Activated T-cell treated with anti-CD3 and anti-CD28 coated beads for 4 hours (primary cell): ENCODE measurements around the gene AMZ1.
"Not testable (repeated sequence)": the region's sequence is repeated elsewhere in the genome, so short reads cannot be mapped to it uniquely, and the experiment has no call there.

Experiments
- DNase-seq: peaks from one replicate; pipeline ENCODE4 v3.0.0-alpha.2; 2020

Gene AMZ1

DNA sequence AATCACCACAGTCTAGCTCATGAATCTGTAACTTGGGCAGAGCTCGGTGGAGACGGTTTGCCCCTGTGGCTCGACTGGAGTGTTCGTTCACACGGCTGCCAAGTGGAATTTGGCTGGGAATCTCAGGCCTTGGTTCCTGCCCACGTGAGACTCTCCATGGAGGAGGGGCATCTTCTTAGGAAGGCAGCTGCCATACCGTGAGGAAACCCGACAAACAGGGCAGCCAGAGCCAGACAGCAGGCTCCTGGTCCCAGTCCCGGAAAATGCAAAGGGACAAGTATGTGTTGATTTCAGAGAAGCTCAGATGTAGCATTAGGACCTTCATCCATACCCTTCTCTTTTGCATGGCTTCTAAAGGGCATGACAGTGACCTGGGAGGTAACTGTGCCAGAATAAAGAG, 26.6 kb downstream of the AMZ1 start:
- DNase-seq, result no peak

DNA sequence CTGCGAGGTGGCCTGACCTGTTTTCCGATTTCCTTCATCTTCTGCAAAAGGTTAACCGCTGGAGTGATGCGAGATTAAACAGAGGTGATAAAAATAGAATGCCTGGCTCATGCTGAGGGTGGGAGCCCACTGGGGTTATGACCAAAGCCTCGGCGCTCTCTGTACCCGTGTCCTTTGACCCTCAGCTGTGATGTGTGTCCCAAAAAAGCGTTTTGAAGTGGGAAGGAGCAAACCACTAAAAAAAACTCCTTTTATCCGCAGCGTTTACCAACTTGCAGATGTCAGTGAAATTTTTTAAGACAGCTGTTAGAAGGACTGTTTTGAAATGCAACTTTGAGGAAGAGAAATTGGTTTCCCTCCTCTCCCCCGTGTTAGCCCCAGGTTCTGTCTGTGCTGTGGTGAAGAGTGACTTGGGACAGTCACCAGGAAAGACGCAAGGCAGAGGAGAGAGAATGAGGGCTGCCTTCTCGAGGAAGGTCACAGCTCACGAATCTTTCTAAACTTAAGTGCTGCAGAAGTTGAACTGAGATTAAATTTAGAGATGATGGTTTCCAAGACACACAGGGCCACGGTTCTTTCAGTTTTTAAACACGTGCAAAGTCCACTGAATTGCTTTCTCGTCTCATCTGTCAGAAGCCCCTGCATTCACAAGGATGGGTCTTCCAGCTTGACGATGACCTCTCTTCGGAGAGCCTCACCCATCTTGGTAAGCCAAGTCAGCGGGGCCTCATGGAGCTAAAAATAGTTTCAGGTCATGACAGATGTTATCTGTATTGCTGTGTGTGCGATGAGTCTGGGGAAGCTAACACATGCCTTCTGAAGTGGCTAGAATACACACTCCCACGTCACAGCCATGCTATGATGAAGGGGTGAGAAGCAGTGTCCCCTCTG, 27.6 kb downstream of the AMZ1 start:
- peak; percentile 42 for DNase-seq

DNA sequence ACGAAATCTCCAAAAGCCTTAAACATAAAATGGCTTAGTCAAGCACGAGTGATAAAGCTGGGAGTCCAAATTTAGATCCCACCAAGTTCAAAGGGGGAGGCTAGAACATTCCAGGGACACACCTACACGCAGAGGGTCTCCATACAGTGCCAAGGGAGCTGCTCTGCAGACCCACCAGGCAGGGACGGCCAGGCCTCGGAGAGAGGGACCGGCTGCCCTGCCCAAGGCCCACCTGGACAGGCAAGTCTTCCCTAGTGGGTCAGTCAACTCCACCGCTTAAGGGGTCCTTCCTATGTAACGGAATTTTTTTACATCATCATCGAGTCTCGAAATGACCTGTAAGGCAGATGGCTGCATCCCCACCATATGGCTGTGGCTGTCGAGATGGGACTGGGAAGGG, 28.5 kb downstream of the AMZ1 start:
- DNase-seq, result no peak

DNA sequence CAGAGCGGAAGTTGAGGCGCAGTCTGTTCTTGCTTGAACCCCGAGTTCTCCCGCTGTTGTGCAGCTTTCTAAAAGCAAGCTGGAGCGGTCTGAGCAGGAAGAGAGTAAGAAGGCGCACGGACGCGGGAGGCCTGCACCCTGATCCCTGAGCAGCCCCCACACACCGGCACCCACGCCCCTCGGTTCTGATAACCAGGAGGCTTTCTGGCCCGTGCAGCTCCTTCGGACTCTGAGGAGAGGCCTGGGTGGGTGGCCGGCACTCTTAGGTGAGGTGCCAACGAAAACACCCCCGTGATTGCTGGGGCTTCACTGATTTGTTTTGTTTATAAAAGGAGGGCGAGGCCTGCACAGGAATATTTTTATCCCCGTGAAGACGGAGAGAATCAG, 28.9 kb downstream of the AMZ1 start:
- no peak for DNase-seq

DNA sequence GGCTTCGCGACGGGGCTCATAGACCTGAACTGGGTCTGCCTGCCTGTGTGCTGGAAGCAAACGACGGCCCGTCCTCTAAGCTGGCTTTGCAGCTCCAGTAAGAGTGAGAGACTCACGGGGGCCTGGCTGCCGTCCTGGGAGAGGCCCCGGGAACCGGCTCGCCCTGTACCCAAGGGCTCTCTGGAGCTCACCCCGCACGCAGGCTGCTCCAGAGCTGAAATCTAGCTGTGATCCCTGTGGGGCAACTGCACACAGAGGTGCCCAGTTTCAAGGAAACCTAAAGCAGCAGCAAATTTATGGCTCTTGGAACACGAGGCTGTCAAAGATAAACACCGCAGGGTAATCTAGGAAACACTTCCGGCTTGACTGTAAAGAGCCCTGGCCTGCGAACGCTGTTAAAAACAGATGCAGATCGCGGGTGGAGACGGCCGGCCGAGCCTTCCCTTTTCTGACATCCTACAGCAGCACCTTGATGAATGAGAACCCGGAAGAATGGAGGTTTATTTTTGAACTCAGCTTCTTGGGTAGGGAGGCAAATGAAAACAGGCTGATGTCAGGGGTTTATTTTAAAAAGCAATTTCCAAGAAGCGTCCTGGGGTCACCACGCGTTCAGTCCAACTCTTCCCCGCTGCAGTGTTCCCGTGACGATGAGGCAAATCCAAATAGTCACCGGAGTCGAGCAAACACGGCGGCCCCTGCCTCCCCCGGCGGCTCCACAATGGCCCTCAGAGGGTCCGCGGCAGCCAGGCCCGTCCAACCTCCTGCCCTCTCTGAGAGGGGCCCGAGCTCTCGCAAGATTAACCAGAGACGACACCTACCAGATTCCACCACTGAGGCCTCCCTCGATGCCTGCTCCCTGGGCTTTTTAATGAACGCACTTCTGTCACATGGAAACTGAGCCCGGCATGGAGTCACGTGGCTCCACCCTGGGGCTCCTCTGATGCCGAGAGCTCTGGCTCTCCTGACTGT, 29.6 kb downstream of the AMZ1 start:
- no peak for DNase-seq

DNA sequence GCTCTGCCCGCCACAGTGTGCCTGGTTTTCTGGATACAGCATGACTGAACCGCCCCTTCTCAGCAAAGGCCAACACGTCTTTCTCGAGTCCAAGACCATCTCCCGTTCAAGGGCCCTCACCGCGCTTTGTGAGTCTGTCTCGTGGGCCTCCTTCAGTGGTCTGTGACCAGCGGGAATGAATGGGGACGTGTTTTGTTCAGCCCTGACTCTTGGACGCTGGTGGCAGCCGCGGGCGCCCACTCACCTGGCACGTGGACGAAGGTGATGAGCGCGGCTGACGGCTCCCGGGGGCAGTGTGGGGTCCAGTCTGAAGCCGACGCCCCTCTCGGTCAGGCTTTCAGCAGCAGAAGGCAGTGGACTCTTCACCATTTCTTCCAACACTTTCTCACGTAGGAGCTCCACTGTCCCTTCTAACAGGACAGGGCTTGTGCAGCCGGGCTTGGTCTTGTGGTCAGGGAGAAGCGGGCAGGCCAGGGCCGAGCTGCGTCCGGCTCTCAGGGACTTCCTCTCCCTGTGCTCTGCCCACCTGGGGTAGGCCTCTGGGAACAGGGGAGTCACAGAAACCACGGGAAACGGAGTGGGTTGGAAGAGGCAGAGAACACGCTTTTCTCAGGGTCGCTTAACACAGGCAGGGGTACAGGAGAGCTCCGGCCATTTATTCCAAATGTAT, 30.4 kb downstream of the AMZ1 start:
- no peak for DNase-seq

DNA sequence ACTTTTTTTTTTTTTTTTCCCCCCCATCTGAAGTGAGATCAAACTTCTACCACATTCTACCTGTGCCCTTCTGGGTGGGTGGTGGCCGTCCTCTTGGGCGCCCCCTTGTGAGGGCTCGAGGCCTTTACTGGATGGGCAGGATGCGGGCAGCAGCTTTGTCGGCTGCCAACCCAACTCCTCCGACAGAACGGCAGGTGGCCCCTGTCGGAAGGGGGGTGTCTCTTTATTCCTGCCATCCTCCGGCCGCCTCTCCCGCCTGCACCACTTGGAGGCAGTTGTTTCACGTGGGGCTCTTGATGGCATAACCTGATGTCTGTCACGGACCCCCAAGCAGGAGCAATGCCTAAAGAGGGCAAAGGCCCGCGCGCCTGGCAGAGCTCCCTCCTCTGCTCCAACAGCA, 31.0 kb downstream of the AMZ1 start:
- DNase-seq, result peak; percentile 50

DNA sequence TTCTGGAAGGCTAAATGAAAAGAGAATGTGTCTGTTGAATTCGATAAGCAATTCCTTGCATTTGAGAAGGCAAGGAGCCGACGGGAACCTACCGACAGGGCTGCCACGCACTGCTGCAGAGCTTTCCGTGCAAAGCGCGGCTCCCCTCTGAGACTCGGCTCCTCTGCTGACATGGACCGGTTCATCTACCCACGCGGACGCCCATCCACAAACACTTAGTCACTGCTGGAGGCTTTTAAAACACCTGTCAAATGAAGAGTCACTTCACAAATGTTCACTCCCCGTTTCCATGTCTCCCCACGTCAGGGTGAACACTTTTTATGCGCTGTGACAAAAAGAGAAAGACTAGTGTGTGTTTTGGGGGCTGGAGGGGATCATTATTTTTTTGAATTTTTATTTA, 32.0 kb downstream of the AMZ1 start:
- DNase-seq, result no peak

DNA sequence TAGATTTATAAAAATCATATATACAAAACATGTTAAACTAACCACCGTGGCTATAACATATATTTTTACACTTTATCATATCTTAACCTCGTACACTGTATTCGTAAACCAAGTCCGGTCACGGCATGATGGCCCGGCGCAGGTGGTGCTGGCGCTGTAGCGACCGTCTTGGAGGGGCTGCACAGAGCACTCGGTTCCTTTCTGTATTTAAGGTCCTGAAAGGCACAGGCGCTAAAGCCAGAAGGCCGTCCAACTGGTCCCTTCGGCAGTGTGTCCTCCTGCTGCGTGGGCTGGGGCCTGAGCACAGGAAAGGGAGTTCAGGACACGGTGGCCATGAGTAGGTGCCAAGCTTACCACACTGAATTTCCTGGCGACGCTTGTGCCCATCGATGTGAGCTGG, 33.8 kb downstream of the AMZ1 start:
- DNase-seq, result no peak

DNA sequence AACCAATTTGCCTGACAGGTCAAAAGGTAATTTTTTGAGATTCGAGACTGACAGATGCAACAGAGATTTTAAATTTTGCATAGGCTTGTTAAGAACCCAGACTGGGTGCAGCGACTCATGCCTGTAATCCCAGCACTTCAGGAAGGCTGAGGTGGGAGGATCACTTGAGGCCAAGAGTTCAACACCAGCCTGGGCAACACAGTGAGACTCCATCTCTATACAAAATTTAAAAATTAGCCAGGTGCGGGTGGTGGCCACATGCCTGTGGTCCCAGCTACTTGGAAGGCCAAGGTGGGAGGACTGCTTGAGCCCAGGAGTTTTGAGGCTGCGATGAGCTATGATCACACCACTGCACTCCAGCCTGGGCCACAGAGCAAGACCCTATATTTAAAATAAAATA, 34.6 kb downstream of the AMZ1 start:
- DNase-seq, result no peak

DNA sequence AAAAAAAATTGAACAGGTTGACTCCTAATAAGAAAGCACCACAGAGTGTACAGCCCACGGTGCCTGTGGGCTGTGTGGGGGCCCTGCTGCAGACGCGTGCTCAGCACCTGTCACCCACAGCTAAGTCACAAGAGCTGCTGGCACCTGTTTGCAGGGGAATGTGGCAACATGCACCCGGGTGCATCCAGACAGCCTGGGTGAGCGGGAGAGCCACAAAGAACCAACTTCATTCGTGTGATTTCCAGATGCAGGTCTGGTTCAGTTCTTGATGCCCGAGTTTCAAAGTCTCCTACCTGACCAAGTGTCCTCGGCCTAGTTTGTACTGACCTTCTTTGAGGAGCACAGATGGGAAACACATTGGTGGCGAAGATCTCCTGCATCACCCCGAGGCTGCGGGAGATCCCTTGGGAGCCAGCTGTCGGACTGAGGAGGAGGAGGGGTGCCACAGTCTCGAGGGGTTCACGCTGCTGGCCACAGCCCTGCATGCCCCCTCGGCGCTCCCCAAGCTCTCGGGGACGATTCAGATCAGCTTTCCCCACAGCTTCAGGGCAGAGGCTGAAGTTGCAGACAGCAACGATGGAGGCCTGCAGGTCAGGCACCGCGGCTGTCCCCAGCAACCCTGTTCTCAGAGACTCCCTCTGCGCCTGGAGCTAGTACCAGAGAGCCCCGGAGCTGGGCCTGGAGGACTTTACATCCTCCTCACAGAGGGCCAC, 35.3 kb downstream of the AMZ1 start:
- DNase-seq, result no peak

DNA sequence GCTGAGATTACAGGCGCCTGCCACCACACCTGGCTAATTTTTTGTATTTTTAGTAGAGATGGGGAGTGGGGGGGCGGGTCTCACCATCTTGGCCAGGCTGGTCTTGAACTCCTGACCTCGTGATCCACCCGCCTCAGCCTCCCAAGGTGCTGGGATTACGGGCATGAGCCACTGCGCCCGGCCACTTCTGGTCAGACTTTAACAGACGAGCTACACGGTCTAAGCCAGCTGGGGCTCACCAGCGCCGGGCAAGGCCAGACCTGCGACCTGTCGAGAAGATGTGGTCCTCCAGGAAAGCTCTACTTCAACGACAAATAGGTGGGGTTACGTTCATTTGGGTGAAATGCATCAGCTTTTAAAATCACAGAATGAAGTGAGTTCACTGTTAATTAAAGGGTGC, 36.0 kb downstream of the AMZ1 start:
- DNase-seq, result not testable (repeated sequence)

DNA sequence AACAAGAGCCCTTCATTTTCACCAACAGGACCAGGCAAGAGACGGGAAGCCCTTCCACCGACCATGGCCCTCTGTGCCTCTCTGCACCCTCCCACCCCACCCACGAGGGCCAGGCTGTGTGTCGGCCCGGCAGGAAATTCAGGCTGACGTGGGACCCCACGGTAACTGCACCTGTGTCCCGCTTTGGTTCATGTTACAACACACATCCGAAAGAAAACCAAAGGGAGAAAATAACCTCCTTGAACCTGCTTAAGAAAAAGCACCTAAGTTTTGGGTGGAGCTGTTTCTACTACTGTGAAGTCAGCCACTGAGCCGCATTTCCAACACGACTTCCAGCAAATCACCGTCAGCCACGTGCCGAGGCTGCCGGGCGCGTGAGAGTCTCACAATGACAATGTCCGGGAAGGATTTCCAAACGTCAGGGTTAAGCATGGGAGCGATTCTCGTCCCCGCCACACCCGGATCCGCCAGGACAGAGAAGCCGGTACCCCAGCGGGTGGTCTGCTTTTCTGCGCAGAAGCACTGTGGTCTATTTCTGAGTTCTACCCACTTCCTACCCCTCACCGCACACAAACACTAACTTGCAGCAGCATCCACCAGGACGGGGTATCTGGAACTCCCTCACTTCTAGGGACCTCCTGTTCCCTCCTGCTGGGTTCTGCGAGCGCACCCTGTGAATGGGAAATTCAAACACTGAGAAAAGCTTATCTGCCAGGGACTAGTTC, 36.6 kb downstream of the AMZ1 start:
- no peak for DNase-seq

DNA sequence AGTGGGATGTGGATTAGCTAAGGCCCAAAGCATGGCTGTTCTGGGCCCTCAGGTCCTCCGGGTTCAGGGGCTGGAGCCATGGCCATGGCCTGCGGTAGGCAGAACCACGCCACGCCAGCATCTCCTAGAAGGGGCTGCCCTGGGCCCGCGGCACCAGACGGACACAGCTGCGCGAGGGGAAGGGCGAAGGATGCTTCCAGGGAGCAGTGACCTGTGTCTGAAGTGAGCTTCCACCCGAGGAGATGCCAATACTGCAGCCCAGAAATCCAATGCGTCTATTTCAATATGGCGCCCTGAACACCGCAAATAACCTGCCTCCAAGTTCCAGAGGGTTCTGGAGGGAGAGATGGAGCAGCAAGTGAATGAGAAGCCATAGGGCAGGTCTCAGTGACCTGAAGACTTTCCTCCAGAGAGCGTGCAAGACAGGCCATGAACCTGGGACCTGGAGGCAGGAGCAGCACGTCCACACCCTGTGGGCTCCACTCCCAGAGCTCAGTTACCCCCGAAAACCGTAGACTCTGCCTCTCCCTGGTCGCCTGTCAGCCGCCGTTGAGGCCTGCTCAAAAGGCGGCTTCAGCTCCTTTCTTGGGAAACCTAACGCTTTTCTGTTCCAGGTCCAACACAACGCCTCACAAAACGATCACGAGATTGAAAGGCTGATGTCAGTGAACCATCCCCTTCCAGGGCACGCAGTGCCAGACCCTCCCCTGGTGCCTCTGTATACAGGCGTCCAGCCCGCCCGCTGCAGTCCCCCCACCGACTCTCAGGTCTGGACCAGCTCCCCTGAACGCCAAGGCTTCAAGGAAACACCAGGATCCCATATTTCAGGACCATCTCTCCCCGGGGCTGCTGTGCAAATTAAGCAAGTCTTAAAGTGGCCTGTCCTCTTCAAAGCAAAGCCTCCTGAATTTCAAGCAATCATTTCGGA, 37.4 kb downstream of the AMZ1 start:
- no peak for DNase-seq

DNA sequence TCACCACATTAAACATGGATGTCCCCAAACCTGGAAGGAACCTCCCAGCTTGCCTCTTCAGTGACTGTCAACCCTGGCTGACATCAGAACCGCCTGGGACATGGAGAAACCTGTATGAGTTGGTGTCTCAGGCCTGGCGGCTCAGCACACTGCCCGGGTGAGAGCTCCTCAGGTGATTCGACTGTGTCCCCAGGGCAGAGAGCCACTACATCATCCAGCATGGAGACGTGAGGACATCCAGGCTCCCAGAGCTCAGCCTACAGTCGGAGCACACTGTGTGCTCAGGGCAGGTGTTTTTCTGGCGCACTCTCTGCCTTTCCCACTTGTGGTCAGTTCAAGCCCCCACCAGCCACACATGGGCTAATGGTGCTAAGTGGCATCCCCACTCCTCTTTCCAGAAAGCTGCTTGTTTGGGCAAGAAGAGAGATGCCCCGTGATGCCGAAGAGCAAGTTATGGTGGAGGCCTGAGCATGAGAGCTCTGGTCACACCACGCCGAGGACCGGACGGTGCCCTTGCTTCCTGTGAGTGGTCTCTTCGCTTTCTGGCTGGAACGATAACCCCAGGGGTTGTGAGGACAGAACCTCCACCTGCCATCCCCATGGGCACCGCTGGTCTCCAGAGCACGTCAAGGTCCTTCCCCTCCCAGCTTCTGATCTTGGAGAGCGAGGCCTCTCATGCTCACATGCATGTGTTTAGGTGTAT, 38.5 kb downstream of the AMZ1 start:
- DNase-seq, result no peak

DNA sequence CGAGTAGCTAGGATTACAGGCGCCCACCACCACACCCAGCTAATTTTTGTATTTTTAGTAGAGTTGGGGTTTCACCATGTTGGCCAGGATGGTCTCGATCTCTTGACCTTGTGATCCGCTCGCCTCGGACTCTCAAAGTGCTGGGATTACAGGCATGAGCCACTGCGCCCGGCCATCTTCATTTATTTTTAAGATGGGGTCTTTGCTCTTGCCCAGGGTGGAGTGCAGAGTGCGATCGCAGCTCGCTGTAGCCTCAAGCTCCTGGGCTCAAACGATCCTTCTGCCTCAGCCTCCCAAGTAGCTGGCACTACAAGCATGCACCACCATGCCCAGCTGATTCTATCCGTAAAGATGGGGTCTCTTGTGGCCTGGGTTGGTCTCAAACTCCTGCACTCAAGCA, 39.2 kb downstream of the AMZ1 start:
- DNase-seq, result not testable (repeated sequence)

DNA sequence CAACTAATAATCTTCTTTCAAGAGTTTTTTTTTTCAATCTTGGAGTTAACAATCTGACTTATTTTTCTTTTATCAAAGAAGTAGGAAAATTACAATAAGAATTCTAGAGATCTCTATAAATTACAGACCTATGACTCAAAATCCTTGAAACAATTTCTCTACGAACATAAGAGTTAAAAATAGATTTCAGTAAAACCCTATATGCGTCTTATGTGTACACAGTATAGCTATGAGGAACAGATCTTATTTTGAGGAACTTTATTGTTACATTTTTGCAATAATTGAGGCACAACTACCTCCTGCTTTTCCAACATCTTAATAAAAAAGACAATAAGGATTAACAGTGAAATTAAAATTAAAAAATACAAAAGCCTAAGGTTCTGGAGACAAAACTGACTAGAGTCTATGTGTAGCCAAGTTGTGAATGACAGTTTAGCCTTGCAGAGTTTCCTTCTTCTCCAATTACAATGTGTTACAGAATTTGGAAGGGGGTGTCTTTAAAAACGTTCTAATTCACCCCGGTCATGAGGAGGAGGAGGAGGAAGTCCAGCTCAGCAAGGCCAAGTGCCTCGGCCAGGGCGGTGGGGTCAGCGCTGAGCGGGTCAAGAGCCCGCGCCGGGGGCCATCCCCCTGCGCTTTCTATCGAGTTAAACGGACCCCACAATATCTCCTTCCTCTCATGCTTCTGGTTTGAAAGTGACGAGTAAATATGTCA, 40.5 kb downstream of the AMZ1 start:
- no peak for DNase-seq

DNA sequence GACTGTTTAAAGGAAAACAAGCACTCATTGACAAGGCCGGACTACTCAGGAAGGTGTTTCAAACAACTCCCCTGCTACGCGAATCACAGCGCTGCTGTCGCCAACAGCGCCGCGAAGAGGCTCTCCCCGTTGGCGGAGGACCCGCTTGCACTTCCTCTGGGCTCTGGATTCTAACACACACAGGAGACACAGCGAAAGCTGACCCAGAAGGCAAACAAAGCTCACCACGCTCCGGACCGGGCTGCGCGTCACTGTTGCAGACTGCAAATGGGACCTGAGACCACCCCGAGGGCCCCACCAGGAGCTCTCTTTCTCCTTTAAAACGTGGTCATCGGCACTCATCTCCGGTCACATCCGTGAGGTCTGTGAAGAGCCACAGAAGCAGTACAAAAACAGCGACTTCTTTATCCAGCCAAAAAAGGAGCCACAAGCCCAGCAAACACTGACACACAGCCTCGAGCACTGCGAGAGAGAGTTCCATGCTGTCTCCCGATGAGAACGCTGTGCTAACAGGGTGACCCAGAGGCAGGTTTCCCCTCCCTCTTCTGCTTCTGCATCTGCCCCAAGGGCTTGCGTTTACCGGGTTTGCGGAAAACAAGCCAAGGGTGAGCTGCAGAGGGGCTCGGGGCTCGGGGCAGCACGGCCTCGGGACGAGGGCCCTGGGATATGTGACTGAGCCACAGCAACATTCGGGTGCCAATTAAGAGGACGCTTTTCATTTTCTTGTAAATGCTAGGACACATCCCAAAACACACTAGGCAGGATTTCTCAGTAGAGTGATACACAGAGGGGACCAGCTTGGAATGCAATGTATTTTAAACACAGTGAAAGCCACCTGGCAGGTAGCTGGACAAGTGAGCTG, 41.3 kb downstream of the AMZ1 start:
- DNase-seq, result no peak
